Suprapubic skin (tissue), 4 donors: ENCODE data around the gene IL1A. TPM values are rescaled to one million over a fixed set of nuclear protein-coding genes. Genes with fewer than 3 reads are reported as not detected.

Experiments used
- DNase-seq, 2 donors: peaks; one replicate each; pipeline ENCODE4 v3.0.0-alpha.2; 2019; ENCODE audit warnings: low spot score in 2 of 2
- H3K27ac ChIP-seq: fragments of 200-600 bp; sonication (generic); one replicate; pipeline ENCODE4 v1.5.1; 2019
- H3K27me3 ChIP-seq: fragments of 200-600 bp; sonication (generic); one replicate; pipeline ENCODE4 v1.5.1; 2019
- H3K36me3 ChIP-seq: fragments of 200-600 bp; sonication (generic); one replicate; pipeline ENCODE4 v1.5.1; 2019
- H3K4me1 ChIP-seq: fragments of 200-600 bp; sonication (generic); one replicate; pipeline ENCODE4 v1.5.1; 2019
- H3K4me3 ChIP-seq: fragments of 200-600 bp; sonication (generic); one replicate; pipeline ENCODE4 v1.5.1; 2019; ENCODE audit warnings: mild to moderate bottlenecking
- H3K9me3 ChIP-seq: fragments of 200-600 bp; sonication (generic); one replicate; pipeline ENCODE4 v1.5.1; 2019
- CTCF ChIP-seq, 2 donors: fragments of 200-600 bp in 1 of 2; fragments of 450-650 bp in 1 of 2; sonication (generic) in 1 of 2; IDR thresholded peaks; one replicate each; pipeline ENCODE4 v1.5.1; 2016 to 2019; ENCODE audit warnings: antibody characterized with exemption in 2 of 2, mild to moderate bottlenecking in 1 of 2, moderate library complexity in 1 of 2
- EP300 ChIP-seq: sonication (generic); formaldehyde crosslinking; IDR thresholded peaks from one replicate; pipeline ENCODE4 v1.6.1; 2017; ENCODE audit warnings: antibody characterized with exemption
- POLR2A ChIP-seq, 2 donors: fragments of 450-650 bp; IDR thresholded peaks; one replicate each; pipeline ENCODE4 v1.6.1; 2017; ENCODE audit warnings: antibody characterized with exemption in 2 of 2, mild to moderate bottlenecking in 2 of 2, moderate library complexity in 2 of 2
- POLR2AphosphoS5 ChIP-seq, 3 donors: sonication (generic); formaldehyde crosslinking; IDR thresholded peaks; one replicate each; pipeline ENCODE4 v1.6.1; 2017; ENCODE audit warnings: antibody characterized with exemption in 3 of 3
- WGBS: methylation state at CpG from one replicate; pipeline ENCODE4 v1.1.5; 2018; 5-methylcytosine and 5-hydroxymethylcytosine counted together
- total RNA-seq, 4 donors: library from RNA; depleted of rRNA; stranded (reverse); fragments of >200 nt; gene quantifications; one replicate each; pipeline ENCODE4 v1.1.0, GENCODE V29; 2016

IL1A gene
- total RNA-seq, 4 donors from 2014 or later = 0.49 to 1.1 (median 0.76) TPM; not detected in 1

- Histone ChIP-seq H3K4me3 (no peak overlapping the region), H3K4me1 (no peaks in the 10 kb centered on the region), H3K27ac (no peak overlapping the region), H3K36me3 (no peaks in the 10 kb centered on the region), H3K9me3 (no peaks in the 10 kb centered on the region), H3K27me3 (peaks cover under 1% of the 10 kb centered on the region)
- WGBS = 77% methylated on average over 5 of the region's 5 CpGs
- DNase-seq = no peak
- no peak for TF ChIP-seq EP300
Measured at GRCh38 chr2:112821142-112821541, 36.8 kb upstream of the IL1A start.

GRCh38 chr2:112820343-112820742, 36.0 kb upstream of the IL1A start:
- Histone ChIP-seq H3K4me1 (no peaks in the 10 kb centered on the region), H3K27me3 (no peaks in the 10 kb centered on the region), H3K27ac (no peak overlapping the region), H3K4me3 (no peak overlapping the region), H3K36me3 (no peaks in the 10 kb centered on the region), H3K9me3 (no peaks in the 10 kb centered on the region)
- TF ChIP-seq CTCF (IDR thresholded peaks at IDR 0.05) (no peak), EP300 (no peak), POLR2AphosphoS5 (IDR thresholded peaks at IDR 0.05) (no peak), POLR2A (IDR thresholded peaks at IDR 0.05) (no peak)
- no peak for DNase-seq

GRCh38 chr2:112819081-112819480, 34.8 kb upstream of the IL1A start:
- no peaks in the 10 kb centered on the region for H3K27me3 ChIP-seq
- no peaks in the 10 kb centered on the region for H3K36me3 ChIP-seq
- H3K4me3 ChIP-seq = no peak overlapping the region
- H3K9me3 ChIP-seq = no peaks in the 10 kb centered on the region
- peaks cover 8% of the 10 kb centered on the region for H3K4me1 ChIP-seq
- 77% methylated on average over 7 of the region's 7 CpGs for WGBS
- TF ChIP-seq POLR2AphosphoS5 (IDR thresholded peaks at IDR 0.05) (no peak), EP300 (no peak), CTCF (IDR thresholded peaks at IDR 0.05) (no peak), POLR2A (IDR thresholded peaks at IDR 0.05) (no peak)
- H3K27ac ChIP-seq = no peak overlapping the region
- DNase-seq = no peak

GRCh38 chr2:112818094-112818902, 34.0 kb upstream of the IL1A start:
- H3K4me1 ChIP-seq = peaks cover 15% of the 10 kb centered on the region
- no peaks in the 10 kb centered on the region for H3K36me3 ChIP-seq
- no peak overlapping the region for H3K27ac ChIP-seq
- no peaks in the 10 kb centered on the region for H3K27me3 ChIP-seq
- no peak overlapping the region for H3K4me3 ChIP-seq
- H3K9me3 ChIP-seq = no peaks in the 10 kb centered on the region
- no peak for DNase-seq
- TF ChIP-seq POLR2AphosphoS5 (IDR thresholded peaks at IDR 0.05) = no peak
- no peak for TF ChIP-seq POLR2A (IDR thresholded peaks at IDR 0.05)
- no peak for TF ChIP-seq CTCF (IDR thresholded peaks at IDR 0.05)
- TF ChIP-seq EP300 = no peak
- WGBS = 61% methylated on average over 3 of the region's 3 CpGs

- Histone ChIP-seq H3K9me3 (no peaks in the 10 kb centered on the region), H3K4me3 (no peak overlapping the region), H3K4me1 (peaks cover 25% of the 10 kb centered on the region), H3K36me3 (no peaks in the 10 kb centered on the region), H3K27me3 (no peaks in the 10 kb centered on the region), H3K27ac (no peak overlapping the region)
- no peak for DNase-seq
- TF ChIP-seq POLR2AphosphoS5 (IDR thresholded peaks at IDR 0.05) (no peak), CTCF (IDR thresholded peaks at IDR 0.05) (no peak), EP300 (no peak), POLR2A (IDR thresholded peaks at IDR 0.05) (no peak)
- WGBS = 66% methylated on average over 4 of the region's 4 CpGs
Measured at GRCh38 chr2:112817082-112817689, 32.9 kb upstream of the IL1A start.
